H1 (cell line): Measurements from ENCODE around the gene CYP46A1.

ENCODE experiments used
- BCL11A ChIP-seq, 2 experiments: IDR thresholded peaks; one replicate each; pipeline ENCODE4 v1.6.1; 2011; ENCODE audit warnings: low read depth in 2 of 2, low read length in 2 of 2, mild to moderate bottlenecking in 2 of 2
- JUN ChIP-seq: IDR thresholded peaks from 2 replicates; pipeline ENCODE4 v1.6.1; 2011; ENCODE audit warnings: low read depth, mild to moderate bottlenecking, improper control_type of control experiment, low read length
- KDM1A ChIP-seq: fragments of 200-600, 300-600 bp; sonication (generic); IDR thresholded peaks from 2 replicates; pipeline ENCODE4 v1.7.1; 2016; ENCODE audit warnings: mild to moderate bottlenecking, low read length, borderline replicate concordance
- MAFK ChIP-seq: IDR thresholded peaks from 2 replicates; pipeline ENCODE4 v1.6.1; 2012; ENCODE audit warnings: low read depth, mild to moderate bottlenecking, improper control_type of control experiment, low read length
- POLR2A ChIP-seq, 2 experiments: IDR thresholded peaks; 1 replicate in 1 of 2; 2 replicates in 1 of 2; pipeline ENCODE4 v1.6.1; 2011; ENCODE audit warnings: low read depth in 2 of 2, low read length in 2 of 2, mild to moderate bottlenecking in 2 of 2; ENCODE audit errors: control extremely low read depth in 1 of 2
- POLR2AphosphoS5 ChIP-seq: IDR thresholded peaks from 2 replicates; pipeline ENCODE4 v1.6.1; 2011; ENCODE audit warnings: low read depth, low read length
- POU5F1 ChIP-seq: IDR thresholded peaks from 2 replicates; pipeline ENCODE4 v1.6.1; 2011; ENCODE audit warnings: low read depth, mild to moderate bottlenecking, low read length, moderate library complexity
- SIN3A ChIP-seq, 2 experiments: IDR thresholded peaks in 1 of 2; conservative IDR thresholded peaks in 1 of 2; 2 replicates each; pipeline ENCODE4 v1.6.1; 2011 to 2012; ENCODE audit warnings: low read length in 2 of 2, improper control_type of control experiment in 1 of 2, low read depth in 1 of 2, mild to moderate bottlenecking in 1 of 2
- TAF7 ChIP-seq: optimal IDR thresholded peaks from 2 replicates; pipeline ENCODE3; 2011; ENCODE audit warnings: low read depth, mild to moderate bottlenecking, inconsistent platforms, low read length, moderate library complexity, borderline replicate concordance
- ZNF274 ChIP-seq: IDR thresholded peaks from 2 replicates; pipeline ENCODE4 v1.7.0; 2012; ENCODE audit warnings: low read length, borderline replicate concordance; ENCODE audit errors: extremely low read depth
- TF ChIP-seq, protein P1 (sequence below), 3 experiments: IDR thresholded peaks; 1 replicate in 2 of 3; 2 replicates in 1 of 3; pipeline versions ENCODE4 v1.5.1 to v1.6.1; 2011; ENCODE audit warnings: low read length in 3 of 3, mild to moderate bottlenecking in 3 of 3, inconsistent platforms in 2 of 3, low read depth in 1 of 3, moderate library complexity in 1 of 3; ENCODE audit not compliant: insufficient read depth in 1 of 3; ENCODE audit errors: control extremely low read depth in 1 of 3
- TF ChIP-seq, protein P2 (sequence below): IDR thresholded peaks from 2 replicates; pipeline ENCODE4 v1.6.1; 2012; ENCODE audit warnings: low read length, inconsistent platforms

DNA sequence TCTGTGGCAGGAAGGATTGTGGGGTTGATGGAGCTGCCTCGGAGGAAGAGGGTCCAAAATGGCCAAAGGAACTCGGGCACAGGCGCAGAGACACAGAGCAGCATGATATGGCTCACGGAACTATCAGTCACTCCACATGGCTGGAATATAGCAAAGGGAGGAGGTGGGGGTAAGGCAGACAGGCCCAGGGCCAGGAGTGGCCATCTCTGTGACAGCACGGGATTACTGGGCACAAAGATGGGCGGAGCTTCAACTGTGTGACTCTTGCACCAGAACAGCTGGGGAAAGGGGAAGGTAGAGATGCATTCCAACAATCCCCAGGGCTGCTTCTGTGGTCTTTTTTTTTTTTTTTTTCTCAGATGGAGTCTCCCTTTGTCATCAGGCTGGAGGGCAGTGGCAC, 84.3 kb downstream of the CYP46A1 start:
- TF ChIP-seq KDM1A (no peak), POLR2AphosphoS5 (no peak), MAFK (no peak), JUN (no peak), SIN3A (conservative IDR thresholded peaks at IDR 0.05 in 1 of 2, IDR thresholded peaks at IDR 0.05 in 1 of 2; ENCODE audit: low read depth in 1 of 2, low read length in 2 of 2) (no peak), BCL11A (IDR thresholded peaks at IDR 0.05; ENCODE audit: low read depth in 2 of 2, low read length in 2 of 2) (no peak), TAF7 (no peak), POLR2A (IDR thresholded peaks at IDR 0.05; ENCODE audit: control extremely low read depth in 1 of 2, low read depth in 2 of 2, low read length in 2 of 2) (no peak), POU5F1 (no peak), ZNF274 (no peak)
- TF ChIP-seq, protein P1, sequence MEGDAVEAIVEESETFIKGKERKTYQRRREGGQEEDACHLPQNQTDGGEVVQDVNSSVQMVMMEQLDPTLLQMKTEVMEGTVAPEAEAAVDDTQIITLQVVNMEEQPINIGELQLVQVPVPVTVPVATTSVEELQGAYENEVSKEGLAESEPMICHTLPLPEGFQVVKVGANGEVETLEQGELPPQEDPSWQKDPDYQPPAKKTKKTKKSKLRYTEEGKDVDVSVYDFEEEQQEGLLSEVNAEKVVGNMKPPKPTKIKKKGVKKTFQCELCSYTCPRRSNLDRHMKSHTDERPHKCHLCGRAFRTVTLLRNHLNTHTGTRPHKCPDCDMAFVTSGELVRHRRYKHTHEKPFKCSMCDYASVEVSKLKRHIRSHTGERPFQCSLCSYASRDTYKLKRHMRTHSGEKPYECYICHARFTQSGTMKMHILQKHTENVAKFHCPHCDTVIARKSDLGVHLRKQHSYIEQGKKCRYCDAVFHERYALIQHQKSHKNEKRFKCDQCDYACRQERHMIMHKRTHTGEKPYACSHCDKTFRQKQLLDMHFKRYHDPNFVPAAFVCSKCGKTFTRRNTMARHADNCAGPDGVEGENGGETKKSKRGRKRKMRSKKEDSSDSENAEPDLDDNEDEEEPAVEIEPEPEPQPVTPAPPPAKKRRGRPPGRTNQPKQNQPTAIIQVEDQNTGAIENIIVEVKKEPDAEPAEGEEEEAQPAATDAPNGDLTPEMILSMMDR (IDR thresholded peaks at IDR 0.05; ENCODE audit: control extremely low read depth in 1 of 3, insufficient read depth in 1 of 3, low read depth in 1 of 3, low read length in 3 of 3) = no peak
- TF ChIP-seq, protein P2, sequence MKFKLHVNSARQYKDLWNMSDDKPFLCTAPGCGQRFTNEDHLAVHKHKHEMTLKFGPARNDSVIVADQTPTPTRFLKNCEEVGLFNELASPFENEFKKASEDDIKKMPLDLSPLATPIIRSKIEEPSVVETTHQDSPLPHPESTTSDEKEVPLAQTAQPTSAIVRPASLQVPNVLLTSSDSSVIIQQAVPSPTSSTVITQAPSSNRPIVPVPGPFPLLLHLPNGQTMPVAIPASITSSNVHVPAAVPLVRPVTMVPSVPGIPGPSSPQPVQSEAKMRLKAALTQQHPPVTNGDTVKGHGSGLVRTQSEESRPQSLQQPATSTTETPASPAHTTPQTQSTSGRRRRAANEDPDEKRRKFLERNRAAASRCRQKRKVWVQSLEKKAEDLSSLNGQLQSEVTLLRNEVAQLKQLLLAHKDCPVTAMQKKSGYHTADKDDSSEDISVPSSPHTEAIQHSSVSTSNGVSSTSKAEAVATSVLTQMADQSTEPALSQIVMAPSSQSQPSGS = no peak
